GM18951 (cell line): ENCODE data around the gene CCNB2.
A peak's percentile ranks its signal among the peaks of the same experiment; 100 is the strongest.
"Not testable (repeated sequence)": the region's sequence is repeated elsewhere in the genome, so short reads cannot be mapped to it uniquely, and the experiment has no call there.

Source experiments
- POLR2A ChIP-seq: IDR thresholded peaks from 4 replicates; pipeline ENCODE4 v1.6.1; 2011; ENCODE audit warnings: mild to moderate bottlenecking; ENCODE audit not compliant: insufficient read length, insufficient read depth; ENCODE audit errors: extremely low read depth
- in situ Hi-C: fragments of 300-500 bp; cut with MboI; formaldehyde crosslinking; loops from one replicate; pipeline ENCODE4 v1.12.0; 2022; ENCODE audit warnings: low sequenced_read_pairs, mixed read lengths, inconsistent platforms; ENCODE audit not compliant: unreplicated experiment

Gene CCNB2

DNA sequence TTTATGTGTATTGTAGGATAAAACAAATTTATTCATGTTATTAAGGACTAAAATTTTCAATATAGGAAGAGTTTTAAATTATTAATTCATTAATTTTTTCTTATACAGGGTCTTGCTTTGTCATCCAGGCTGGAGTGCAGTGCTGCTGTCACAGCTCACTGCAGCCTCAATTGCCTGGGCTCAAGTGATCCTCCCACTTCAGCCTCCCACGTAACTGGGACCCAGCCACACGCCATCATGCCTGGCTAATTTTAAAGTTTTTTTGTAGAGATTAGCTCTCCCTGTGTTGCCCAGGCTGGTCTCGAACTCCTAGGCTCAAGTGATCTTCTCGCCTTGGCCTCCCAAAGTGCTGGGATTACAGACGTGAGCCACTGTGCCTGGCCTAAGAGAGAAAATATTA, 14.7 kb downstream of the CCNB2 start:
- in situ Hi-C loops = no loop called here
- TF ChIP-seq POLR2A = no peak

DNA sequence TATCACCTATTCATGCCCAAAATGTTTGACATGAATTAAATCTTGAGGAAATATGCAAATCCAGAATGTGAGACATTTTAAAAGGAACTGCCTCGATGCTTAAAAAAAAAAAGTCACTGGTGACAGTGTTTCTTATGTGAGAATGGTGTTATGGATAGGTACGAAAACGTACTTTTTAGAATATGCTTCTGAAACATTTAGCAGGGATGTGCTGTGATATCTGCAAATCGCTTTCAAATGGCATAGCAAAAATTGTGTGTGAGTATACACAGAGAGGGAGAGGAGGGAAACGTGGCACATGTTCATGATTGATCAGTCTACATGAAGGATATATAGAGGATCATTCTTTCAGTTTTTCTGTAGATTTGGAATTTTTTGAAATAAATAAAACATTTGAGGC, 16.0 kb downstream of the CCNB2 start:
- TF ChIP-seq POLR2A = no peak
- in situ Hi-C loops = no loop called here

DNA sequence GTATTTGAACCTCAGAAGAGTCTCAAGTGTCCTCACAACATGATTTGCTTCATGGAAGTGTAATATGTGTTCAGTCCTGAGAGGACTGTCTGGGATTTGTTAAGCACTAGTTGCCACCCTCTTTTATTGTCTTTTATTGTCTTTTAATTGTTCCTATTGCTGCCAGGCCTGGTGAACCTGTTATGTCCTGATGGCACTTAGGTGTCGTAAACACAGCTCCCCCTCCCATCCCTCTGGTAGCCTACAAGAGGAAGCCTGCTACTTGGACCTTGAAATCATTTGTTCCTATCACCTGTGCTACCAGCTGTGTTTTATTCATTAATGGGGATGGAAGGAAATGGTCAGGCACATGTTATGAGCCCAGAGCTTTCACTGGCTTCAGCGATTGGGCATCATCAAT, 19.3 kb downstream of the CCNB2 start:
- in situ Hi-C loops = no loop called here
- TF ChIP-seq POLR2A = no peak

DNA sequence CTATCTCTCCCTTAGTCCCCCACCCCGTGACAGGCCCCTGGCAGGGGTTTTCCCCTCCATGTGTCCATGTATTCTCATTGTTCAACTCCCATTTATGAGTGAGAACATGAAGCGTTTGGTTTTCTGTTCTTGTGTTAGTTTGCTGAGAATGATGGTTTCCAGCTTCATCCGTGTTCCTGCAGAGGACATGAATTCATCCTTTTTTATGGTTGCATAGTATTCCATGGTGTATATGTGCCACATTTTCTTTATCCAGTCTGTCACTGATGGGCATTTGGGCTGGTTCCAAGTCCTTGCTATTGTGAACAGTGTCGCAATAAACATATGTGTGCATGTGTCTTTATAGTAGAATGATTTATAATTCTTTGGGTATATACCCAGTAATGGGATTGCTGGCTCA, 20.7 kb downstream of the CCNB2 start:
- in situ Hi-C loops = not testable (repeated sequence)

DNA sequence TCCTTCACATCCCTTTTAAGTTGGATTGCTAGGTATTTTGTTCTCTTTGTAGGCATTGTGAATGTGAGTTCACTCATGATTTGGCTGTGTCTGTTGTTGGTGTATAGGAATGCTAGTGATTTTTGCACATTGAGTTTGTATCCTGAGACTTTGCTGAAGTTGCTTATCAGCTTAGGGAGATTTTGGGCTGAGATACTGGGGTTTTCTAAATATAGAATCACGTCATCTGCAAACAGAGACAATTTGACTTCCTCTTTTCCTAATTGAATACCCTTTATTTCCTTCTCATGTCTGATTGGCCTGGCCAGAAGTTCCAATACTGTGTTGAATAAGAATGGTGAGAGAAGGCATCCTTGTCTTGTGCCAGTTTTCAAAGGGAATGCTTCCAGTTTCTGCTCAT, 22.3 kb downstream of the CCNB2 start:
- in situ Hi-C loops = not testable (repeated sequence)

DNA sequence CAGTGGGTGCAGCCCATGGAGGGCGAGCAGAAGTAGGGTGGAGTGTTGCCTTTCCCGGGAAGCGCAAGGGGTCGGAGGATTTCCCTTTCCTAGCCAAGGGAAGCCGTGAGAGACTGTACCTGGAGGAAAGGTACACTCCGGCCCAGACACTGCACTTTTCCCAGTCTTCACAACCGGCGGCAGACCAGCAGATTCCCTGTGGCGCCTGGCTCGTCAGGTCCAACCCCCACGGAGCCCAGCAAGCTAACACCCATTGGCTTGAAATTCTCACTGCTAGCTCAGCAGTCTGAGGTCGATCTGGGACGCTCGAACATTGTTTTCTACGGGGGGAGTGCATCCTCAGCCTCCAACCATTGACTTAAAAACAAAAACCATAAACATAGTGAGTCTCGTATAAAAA, 26.5 kb downstream of the CCNB2 start:
- no peak for TF ChIP-seq POLR2A
- in situ Hi-C loops = no loop called here

DNA sequence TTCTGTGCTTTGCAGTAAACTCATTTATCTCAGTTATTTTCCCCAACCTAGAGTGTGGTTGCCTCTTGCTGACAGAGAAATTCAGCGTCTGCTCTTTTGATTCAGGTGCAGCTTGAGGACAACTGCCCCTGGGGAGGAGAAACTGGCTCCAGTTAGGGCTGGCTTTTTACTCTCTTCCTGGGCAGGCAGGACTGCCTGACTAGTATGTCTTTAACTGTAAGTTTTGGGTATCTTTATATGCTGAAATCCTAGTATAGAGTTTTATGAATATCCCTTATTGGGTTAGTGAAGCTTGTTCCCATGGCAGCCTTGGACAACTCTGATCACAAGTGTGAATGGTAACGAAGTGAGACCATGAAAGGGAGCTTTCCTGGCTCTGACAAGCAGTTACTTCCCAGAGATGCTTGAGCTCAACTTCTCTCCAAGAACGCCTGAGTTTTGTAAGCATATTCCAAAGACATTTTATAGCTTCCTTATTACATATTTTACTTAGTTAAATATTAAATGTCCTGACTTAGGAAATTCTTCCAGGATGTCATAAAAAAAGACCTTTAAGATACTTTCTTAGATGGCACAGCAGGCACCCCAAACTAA, 27.1 kb downstream of the CCNB2 start:
- in situ Hi-C loops = no loop called here
- TF ChIP-seq POLR2A = no peak

DNA sequence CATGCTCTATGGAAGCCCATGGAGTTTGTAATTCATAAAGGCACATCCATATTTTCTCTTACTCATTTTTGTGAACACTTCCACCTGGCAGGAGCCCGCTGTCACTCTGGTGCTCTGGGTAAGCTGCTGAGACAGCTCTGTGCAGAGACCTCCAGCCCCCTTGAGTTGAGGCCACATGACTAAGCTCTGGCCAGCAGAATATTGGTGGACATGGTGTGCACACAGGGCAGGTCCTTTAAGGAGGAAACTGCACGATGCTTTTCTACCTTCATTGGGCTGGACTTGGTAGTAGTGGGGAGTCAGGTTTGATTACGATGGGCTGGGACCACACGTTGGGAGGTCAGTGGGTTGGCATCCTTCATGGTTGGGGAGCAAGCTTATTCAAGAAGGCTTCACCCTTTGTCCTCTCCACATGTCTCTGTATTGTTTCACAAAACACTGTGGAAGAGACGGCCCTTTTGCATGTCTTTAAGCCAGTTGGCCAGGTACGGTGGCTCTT, 29.0 kb downstream of the CCNB2 start:
- in situ Hi-C loops = no loop called here
- TF ChIP-seq POLR2A = no peak

DNA sequence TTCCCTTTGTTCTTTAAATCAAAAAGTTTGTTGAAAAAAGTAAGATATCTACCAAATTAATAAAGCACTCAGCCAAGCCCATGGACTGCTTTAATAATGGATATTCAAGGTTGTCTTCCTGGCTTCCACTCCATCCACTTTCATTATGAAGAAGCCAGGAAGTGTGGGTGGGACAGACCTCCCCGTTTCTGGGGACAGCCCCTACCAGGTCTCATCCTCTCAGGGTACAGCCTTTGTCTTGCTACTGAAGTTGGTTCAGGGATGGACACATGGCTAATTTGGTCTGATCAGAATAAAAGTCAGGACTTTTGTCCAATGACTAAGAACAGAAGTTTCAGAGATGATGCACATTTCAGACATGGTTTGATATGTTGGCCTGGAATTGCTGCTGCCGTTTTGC, 32.6 kb downstream of the CCNB2 start:
- in situ Hi-C loops = no loop called here
- TF ChIP-seq POLR2A = no peak

DNA sequence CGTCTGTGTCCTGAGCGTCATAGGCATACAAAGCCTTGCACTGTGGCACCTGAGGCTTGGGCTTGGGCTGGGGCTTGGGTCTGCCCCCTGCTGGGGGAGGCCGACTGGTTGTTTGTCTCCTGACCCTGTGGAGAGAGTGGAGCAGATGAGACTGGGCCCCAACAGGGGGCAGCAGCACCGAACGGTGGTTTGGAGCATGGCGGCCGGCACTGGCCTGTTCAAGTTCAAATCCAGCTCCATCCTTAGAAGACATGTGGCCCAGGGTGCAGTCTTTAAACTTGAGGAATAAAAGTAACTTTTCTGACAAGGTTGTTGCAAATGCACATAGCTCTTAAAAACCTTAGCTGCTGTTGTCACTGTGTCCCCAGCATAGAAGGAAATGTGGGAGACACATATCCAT, 33.3 kb downstream of the CCNB2 start:
- in situ Hi-C loops = no loop called here
- TF ChIP-seq POLR2A = no peak

DNA sequence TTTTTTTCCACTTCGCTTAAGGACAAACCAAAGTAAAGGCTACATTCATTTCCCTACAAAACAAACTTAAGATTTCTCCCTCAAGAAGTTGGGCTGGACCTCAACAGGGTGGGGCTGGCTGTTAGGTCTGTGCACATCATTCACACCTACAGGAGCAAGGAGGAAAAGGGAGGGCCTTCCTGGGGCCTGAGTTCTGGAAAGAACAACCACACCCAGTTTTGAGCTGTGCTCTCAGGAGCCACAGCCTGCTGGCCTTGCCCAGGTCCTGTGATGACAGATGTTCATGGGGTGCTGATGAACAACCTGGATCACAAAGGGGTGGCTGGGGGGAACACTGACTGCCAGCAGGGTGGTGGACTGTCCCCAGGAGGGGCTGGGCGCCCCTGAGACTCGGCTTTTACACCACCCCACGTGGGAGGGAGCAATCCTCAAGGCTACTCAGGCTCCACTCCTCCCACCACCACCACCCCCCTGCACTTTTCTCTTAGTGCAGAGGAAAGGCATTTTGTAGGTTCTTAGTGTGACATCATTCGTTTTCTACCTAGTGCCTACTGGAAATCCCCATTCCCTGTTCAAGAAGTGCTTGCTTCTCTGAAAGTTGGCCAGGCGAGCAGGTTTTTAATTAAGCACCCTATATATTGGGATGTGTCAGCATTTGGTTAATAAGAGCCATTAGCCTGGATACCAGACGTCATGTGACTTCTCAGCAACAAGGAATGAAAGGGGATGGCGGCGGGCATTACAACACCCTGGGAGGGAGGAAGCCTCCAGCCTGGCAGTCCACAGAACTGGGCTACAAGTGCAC, 35.7 kb downstream of the CCNB2 start:
- TF ChIP-seq POLR2A = no peak
- in situ Hi-C loops = no loop called here

DNA sequence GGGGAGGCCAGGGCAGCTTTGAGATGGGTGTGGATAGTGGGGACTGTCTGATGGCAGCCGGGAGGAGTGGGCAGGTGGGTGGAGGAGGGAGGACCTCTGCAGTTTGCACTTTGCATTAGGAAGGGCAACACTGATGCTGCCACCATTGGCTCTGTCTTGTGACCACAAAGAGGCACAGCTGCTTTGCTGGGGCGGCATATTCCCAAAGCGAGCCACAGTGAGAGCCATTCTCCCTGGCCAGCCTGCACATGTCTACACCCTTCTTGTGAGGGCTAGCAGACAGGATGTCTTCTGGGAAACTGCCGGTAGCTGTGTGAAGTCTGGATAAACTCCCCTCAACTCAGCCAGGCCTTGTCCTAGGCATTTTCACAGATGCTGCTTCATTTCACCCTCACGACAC, 38.3 kb downstream of the CCNB2 start:
- peak; percentile 8 for TF ChIP-seq POLR2A
- in situ Hi-C loops = no loop called here

DNA sequence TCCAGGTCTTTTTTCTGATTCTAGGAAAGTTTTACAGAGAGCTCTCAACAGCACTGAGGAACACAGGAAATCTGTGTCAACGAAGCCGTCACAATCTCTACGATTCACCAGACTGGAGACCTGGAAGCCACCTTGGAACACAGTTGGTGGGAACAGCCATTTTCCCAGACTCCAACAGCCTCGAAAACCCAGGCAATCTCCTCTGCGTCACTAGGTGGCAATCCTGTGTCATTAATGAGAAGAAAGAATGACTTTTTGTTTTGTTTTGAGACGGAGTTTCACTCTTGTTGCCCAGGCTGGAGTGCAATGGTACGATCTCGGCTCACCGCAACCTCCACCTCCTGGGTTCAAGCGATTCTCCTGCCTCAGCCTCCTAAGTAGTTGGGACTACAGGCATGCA, 39.6 kb downstream of the CCNB2 start:
- in situ Hi-C loops = not testable (repeated sequence)

DNA sequence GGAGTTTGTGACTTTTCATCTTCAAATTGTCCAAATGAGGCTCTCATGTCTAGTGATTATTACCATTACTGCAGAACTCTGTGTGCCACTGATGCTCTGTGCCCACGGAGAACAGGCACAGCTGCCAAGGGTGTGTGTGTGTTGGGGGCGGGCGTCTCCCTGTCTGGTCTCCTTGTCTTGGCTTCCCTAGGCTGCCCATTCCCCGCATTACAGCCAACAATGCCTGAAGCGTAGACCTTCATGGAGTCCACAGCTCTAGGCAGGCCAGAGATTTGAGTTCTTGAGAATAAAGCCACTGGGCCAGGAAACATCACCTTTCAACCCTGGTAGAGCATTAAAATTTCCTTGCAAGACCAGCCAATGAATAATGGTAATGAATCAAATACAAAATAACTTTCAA, 42.7 kb downstream of the CCNB2 start:
- in situ Hi-C loops = no loop called here
- TF ChIP-seq POLR2A = no peak
